Vagina (tissue), 2 donors: ENCODE data around the gene KCNC2.

Experiments used
- CTCF ChIP-seq, 3 experiments: fragments of 450-650 bp in 2 of 3; fragments of 200-600 bp in 1 of 3; sonication (generic) in 1 of 3; IDR thresholded peaks; one replicate each; pipeline ENCODE4 v1.5.1; 2017 to 2019; ENCODE audit warnings: antibody characterized with exemption in 3 of 3, mild to moderate bottlenecking in 2 of 3, moderate library complexity in 2 of 3
- POLR2A ChIP-seq, 2 donors: fragments of 450-650 bp; IDR thresholded peaks; one replicate each; pipeline ENCODE4 v1.6.1; 2017; ENCODE audit warnings: antibody characterized with exemption in 2 of 2, mild to moderate bottlenecking in 2 of 2, moderate library complexity in 2 of 2
- POLR2AphosphoS5 ChIP-seq, 2 donors: sonication (generic); formaldehyde crosslinking; IDR thresholded peaks; one replicate each; pipeline ENCODE4 v1.9.0; 2017; ENCODE audit warnings: antibody characterized with exemption in 2 of 2, mild to moderate bottlenecking in 2 of 2, low read depth in 1 of 2; ENCODE audit not compliant: insufficient read depth in 1 of 2

- TF ChIP-seq CTCF (IDR thresholded peaks at IDR 0.05) (no peak), POLR2A (IDR thresholded peaks at IDR 0.05) (no peak), POLR2AphosphoS5 (IDR thresholded peaks at IDR 0.05; ENCODE audit: insufficient read depth in 1 of 2, low read depth in 1 of 2) (no peak)
Observed at GRCh38 chr12:75184516-75184915, 25.1 kb downstream of the KCNC2 start.
